Measurements from ENCODE around the gene OLFM4.

Gene OLFM4

DNA sequence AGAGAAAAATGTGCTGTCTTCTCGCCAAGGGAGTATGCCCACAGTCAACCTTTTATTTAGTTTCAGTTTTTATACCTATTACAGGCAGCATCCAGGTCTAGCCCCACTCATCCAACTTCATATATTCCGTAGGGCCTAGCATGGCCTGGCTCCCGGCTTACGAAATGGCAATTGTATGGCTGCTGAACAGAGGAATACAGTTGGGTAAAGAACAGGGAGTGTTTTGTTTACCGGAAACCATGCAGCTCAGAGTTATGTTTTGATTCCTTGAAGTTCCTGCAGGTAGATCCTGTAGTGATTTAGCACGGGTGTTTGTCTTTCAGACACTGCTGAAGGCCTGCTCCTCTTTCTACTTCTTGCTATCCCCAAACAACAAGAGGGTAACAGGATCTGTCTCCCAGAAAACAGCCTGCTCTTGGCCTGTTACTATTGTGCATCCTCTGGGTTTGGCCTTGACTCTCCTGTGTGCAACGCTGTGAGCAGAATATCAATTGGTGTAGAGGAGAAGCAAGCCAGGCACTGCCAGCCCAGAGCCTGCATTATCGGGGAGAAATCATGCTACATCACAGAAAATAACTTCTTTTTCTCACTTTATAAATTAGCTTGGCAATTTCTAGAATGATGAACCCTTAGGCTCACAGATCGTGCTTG, 32.4 kb downstream of the OLFM4 start (continued):
- no peak for TF ChIP-seq ISL1 (CRISPR knock-in tag; IDR thresholded peaks at IDR 0.05)
- TF ChIP-seq, protein P1, sequence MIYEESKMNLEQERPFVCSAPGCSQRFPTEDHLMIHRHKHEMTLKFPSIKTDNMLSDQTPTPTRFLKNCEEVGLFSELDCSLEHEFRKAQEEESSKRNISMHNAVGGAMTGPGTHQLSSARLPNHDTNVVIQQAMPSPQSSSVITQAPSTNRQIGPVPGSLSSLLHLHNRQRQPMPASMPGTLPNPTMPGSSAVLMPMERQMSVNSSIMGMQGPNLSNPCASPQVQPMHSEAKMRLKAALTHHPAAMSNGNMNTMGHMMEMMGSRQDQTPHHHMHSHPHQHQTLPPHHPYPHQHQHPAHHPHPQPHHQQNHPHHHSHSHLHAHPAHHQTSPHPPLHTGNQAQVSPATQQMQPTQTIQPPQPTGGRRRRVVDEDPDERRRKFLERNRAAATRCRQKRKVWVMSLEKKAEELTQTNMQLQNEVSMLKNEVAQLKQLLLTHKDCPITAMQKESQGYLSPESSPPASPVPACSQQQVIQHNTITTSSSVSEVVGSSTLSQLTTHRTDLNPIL (CRISPR knock-in tag; IDR thresholded peaks at IDR 0.05; ENCODE audit: low read depth): no peak

- ATAC-seq: no peak
- TF ChIP-seq TOX (CRISPR knock-in tag; IDR thresholded peaks at IDR 0.05; ENCODE audit: borderline replicate concordance): no peak
- no peak for TF ChIP-seq ESRRG (CRISPR knock-in tag; IDR thresholded peaks at IDR 0.05)
- TF ChIP-seq, protein P2, sequence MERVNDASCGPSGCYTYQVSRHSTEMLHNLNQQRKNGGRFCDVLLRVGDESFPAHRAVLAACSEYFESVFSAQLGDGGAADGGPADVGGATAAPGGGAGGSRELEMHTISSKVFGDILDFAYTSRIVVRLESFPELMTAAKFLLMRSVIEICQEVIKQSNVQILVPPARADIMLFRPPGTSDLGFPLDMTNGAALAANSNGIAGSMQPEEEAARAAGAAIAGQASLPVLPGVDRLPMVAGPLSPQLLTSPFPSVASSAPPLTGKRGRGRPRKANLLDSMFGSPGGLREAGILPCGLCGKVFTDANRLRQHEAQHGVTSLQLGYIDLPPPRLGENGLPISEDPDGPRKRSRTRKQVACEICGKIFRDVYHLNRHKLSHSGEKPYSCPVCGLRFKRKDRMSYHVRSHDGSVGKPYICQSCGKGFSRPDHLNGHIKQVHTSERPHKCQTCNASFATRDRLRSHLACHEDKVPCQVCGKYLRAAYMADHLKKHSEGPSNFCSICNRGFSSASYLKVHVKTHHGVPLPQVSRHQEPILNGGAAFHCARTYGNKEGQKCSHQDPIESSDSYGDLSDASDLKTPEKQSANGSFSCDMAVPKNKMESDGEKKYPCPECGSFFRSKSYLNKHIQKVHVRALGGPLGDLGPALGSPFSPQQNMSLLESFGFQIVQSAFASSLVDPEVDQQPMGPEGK (CRISPR knock-in tag; IDR thresholded peaks at IDR 0.05; ENCODE audit: borderline replicate concordance): no peak
- TF ChIP-seq CSDC2 (CRISPR knock-in tag; IDR thresholded peaks at IDR 0.05): no peak
- TF ChIP-seq ZNF565 (CRISPR knock-in tag; conservative IDR thresholded peaks at IDR 0.05; ENCODE audit: low read depth): no peak
- TF ChIP-seq ZNF8 (CRISPR knock-in tag; IDR thresholded peaks at IDR 0.05): no peak
- TF ChIP-seq ZFP30 (CRISPR knock-in tag; IDR thresholded peaks at IDR 0.05): no peak
These were observed 36.1 kb downstream of the OLFM4 start for GRCh38 chr13:53064731-53065130.

DNA sequence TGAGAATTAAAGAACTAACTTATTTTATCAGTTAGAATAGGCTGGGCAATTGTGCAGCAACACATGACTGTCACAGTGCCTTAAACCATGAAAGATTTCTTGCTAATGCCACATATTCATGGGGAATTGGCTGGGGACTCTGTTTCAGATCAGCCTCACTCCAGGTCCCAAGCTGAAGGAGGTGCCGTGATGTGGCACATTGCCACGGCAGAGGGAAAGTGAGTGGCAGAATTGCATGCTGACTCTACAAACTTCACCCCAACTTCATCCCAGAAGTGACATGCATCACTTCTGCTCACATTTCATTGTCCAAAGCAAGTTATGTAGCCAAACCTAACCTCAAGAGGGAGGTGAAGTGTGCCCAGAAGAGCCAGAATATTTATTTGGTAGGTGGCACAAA, 37.8 kb downstream of the OLFM4 start:
- TF ChIP-seq SNAI2 (CRISPR knock-in tag; IDR thresholded peaks at IDR 0.05): no peak
- TF ChIP-seq ISL1 (CRISPR knock-in tag; IDR thresholded peaks at IDR 0.05): no peak
- TF ChIP-seq ZNF8 (CRISPR knock-in tag; IDR thresholded peaks at IDR 0.05): no peak
- TF ChIP-seq ZC3H10 (CRISPR knock-in tag; IDR thresholded peaks at IDR 0.05): no peak
- no peak for TF ChIP-seq ZNF70 (CRISPR knock-in tag; IDR thresholded peaks at IDR 0.05)
- no peak for TF ChIP-seq ESRRG (CRISPR knock-in tag; IDR thresholded peaks at IDR 0.05)
- no peak for TF ChIP-seq CSDC2 (CRISPR knock-in tag; IDR thresholded peaks at IDR 0.05)
- TF ChIP-seq GLIS3 (CRISPR knock-in tag; IDR thresholded peaks at IDR 0.05): no peak
- no peak for TF ChIP-seq TCF4 (CRISPR knock-in tag; IDR thresholded peaks at IDR 0.05; ENCODE audit: borderline replicate concordance)
- no peak for ATAC-seq

DNA sequence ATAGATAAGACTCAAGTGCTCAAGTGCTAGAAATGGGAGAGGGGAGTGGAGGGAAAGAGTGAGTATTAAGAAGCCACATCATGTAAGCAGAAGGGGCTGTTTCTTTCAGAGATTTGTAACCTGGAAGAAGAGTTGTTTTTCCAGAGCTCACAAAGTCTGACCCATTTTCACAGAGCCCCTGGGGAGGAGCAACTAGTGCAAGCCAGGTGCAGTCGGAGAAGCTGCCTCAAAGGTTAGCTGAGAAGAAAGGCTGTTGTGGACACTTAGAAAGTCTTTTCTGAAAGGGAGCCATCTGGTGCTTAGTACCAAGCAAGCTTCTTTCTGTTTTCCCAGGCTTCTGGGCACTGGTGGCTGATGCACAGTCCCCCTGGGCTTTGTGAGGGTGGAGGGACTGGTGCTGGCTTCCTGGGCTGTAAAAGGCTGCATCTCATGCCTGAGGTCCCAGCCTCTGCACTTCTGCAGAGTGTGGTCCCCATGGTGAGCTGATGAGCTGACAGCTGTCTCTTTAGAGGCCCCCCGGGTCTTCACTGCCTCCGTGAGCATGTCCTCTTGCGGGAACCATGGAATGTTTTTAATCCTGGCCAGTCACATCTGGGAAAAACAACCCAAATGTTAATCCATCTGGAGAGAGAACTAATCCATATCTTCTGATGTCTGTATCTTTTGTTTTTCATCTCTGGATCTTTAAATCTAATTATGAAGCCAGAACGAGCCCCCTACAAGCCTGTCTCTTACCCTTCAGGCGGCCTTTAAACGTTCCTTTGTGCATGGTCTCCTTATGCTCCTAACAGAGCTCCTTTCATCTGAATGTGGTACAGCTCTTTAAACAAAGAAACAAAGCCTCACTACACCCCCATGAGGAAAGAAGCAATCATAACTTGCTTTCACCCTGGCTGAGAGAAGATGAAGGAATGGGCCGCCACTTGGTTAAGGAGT, 40.2 kb downstream of the OLFM4 start:
- TF ChIP-seq, protein P1 (CRISPR knock-in tag; IDR thresholded peaks at IDR 0.05; ENCODE audit: low read depth): no peak
- 0 out of 2 replicates have a peak, but pooled peaks have one; percentile 24 for TF ChIP-seq TCF4 (CRISPR knock-in tag; IDR thresholded peaks at IDR 0.05; ENCODE audit: borderline replicate concordance)
- TF ChIP-seq, protein P3, sequence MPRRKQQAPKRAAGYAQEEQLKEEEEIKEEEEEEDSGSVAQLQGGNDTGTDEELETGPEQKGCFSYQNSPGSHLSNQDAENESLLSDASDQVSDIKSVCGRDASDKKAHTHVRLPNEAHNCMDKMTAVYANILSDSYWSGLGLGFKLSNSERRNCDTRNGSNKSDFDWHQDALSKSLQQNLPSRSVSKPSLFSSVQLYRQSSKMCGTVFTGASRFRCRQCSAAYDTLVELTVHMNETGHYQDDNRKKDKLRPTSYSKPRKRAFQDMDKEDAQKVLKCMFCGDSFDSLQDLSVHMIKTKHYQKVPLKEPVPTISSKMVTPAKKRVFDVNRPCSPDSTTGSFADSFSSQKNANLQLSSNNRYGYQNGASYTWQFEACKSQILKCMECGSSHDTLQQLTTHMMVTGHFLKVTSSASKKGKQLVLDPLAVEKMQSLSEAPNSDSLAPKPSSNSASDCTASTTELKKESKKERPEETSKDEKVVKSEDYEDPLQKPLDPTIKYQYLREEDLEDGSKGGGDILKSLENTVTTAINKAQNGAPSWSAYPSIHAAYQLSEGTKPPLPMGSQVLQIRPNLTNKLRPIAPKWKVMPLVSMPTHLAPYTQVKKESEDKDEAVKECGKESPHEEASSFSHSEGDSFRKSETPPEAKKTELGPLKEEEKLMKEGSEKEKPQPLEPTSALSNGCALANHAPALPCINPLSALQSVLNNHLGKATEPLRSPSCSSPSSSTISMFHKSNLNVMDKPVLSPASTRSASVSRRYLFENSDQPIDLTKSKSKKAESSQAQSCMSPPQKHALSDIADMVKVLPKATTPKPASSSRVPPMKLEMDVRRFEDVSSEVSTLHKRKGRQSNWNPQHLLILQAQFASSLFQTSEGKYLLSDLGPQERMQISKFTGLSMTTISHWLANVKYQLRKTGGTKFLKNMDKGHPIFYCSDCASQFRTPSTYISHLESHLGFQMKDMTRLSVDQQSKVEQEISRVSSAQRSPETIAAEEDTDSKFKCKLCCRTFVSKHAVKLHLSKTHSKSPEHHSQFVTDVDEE (CRISPR knock-in tag; IDR thresholded peaks at IDR 0.05): 0 out of 2 replicates have a peak, but pooled peaks have one; percentile 21
- peak; percentile 40; the same call in 1 of the 3 replicates for ATAC-seq

GRCh38 chr13:53069800-53070199, 41.2 kb downstream of the OLFM4 start:
- ATAC-seq: no peak
- TF ChIP-seq GLIS3 (CRISPR knock-in tag; IDR thresholded peaks at IDR 0.05) (no peak), ZFP30 (CRISPR knock-in tag; IDR thresholded peaks at IDR 0.05) (no peak), OSR1 (CRISPR knock-in tag; IDR thresholded peaks at IDR 0.05) (no peak), CSRNP3 (CRISPR knock-in tag; IDR thresholded peaks at IDR 0.05) (no peak), TCF4 (CRISPR knock-in tag; IDR thresholded peaks at IDR 0.05; ENCODE audit: borderline replicate concordance) (no peak), ZNF8 (CRISPR knock-in tag; IDR thresholded peaks at IDR 0.05) (no peak), RARB (CRISPR knock-in tag; IDR thresholded peaks at IDR 0.05) (no peak), ESRRG (CRISPR knock-in tag; IDR thresholded peaks at IDR 0.05) (no peak)
- TF ChIP-seq, protein P1 (CRISPR knock-in tag; IDR thresholded peaks at IDR 0.05; ENCODE audit: low read depth): no peak
- TF ChIP-seq, protein P3 (CRISPR knock-in tag; IDR thresholded peaks at IDR 0.05): no peak

All from SK-N-SH treated with all-trans-retinoic acid at 6 μM for 48 hours (cell line).